GM10266 (cell line): ENCODE measurements around the gene CTDP1.
"Not testable (repeated sequence)": the region's sequence is repeated elsewhere in the genome, so short reads cannot be mapped to it uniquely, and the experiment has no call there.

Source experiments
- DNase-seq: peaks from one replicate; pipeline ENCODE4 v3.0.0; 2012; ENCODE audit errors: extremely low spot score
- TF ChIP-seq, protein P1 (sequence below): IDR thresholded peaks from 2 replicates; pipeline ENCODE4 v1.5.1; 2012; ENCODE audit warnings: mild to moderate bottlenecking, low read depth; ENCODE audit not compliant: control insufficient read depth, insufficient read depth; ENCODE audit errors: missing control alignments

Gene CTDP1

GRCh38 chr18:79739440-79739778 is 59.8 kb downstream of the CTDP1 start:
- no peak for DNase-seq
- TF ChIP-seq, protein P1, sequence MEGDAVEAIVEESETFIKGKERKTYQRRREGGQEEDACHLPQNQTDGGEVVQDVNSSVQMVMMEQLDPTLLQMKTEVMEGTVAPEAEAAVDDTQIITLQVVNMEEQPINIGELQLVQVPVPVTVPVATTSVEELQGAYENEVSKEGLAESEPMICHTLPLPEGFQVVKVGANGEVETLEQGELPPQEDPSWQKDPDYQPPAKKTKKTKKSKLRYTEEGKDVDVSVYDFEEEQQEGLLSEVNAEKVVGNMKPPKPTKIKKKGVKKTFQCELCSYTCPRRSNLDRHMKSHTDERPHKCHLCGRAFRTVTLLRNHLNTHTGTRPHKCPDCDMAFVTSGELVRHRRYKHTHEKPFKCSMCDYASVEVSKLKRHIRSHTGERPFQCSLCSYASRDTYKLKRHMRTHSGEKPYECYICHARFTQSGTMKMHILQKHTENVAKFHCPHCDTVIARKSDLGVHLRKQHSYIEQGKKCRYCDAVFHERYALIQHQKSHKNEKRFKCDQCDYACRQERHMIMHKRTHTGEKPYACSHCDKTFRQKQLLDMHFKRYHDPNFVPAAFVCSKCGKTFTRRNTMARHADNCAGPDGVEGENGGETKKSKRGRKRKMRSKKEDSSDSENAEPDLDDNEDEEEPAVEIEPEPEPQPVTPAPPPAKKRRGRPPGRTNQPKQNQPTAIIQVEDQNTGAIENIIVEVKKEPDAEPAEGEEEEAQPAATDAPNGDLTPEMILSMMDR = no peak

DNA sequence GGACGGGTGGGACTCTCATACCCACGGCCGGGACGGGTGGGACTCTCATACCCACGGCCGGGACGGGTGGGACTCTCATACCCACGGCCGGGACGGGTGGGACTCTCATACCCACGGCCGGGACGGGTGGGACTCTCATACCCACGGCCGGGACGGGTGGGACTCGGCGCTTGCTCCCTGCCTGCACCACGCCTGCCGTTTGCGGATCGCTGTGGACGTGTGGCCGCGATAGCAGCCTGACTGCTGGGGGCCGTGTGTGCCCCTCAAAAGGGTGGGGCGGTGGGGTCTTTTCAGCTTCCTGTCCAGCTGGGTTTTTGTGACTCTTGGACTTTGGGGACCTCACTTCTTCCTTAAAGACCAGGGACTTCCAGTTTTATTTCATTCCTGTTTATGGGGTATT is 60.4 kb downstream of the CTDP1 start:
- not testable (repeated sequence) for DNase-seq

DNA sequence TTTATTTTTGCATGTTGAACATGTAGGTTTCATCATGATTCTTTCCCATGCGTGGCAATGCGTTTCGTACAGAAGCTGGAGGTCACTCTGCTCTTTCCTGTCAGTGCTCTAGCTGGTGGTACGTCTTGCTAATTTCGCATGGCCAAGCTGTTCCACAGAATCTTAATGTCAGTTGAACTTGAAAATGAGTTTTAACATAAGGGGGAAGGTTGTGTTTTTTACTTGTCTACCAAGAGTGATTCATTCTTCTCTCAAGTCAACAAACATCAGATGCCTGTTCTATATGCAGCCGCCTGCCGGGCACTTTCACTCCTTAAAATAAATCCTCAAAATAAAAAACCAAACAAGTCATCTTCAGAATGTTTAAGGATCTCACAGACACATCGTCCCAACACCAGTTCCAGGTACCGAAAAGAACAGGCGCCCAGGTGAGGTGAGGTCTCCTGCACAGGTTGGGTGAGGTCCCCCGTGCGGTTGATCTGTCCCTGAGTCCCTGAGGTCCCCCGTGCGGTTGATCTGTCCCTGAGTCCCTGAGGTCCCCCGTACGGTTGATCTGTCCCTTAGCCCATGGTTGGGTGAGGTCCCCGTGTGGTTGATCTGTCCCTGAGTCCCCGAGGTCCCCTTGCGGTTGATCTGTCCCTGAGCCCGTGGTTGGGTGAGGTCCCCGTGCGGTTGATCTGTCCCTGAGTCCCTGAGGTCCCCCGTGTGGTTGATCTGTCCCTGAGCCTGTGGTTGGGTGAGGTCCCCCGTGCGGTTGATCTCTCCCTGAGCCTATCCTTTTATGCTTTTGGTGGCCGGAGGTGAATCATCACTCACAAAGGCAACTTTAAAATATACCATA is 61.1 kb downstream of the CTDP1 start:
- TF ChIP-seq, protein P1 = no peak
- DNase-seq = no peak

GRCh38 chr18:79741362-79741700 is 61.7 kb downstream of the CTDP1 start:
- no peak for DNase-seq
- TF ChIP-seq, protein P1 = no peak

DNA sequence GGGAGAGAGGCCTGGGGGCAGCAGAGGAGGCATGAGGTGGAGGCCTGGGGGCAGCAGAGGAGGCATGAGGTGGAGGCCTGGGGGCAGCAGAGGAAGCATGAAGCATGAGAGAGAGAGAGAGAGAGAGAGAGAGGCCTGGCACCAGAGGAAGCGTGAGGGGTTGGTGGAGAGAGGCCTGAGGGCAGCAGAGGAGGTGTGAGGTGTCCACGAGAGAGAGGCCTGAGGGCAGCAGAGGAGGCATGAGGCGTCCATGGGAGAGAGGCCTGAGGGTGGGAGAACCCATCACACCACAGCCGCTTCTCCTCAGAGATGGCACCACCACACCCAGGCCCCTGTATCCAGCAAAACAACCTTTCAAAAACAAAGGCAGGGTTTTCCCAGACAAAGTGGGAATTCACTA is 62.5 kb downstream of the CTDP1 start:
- DNase-seq = no peak
- TF ChIP-seq, protein P1 = no peak

DNA sequence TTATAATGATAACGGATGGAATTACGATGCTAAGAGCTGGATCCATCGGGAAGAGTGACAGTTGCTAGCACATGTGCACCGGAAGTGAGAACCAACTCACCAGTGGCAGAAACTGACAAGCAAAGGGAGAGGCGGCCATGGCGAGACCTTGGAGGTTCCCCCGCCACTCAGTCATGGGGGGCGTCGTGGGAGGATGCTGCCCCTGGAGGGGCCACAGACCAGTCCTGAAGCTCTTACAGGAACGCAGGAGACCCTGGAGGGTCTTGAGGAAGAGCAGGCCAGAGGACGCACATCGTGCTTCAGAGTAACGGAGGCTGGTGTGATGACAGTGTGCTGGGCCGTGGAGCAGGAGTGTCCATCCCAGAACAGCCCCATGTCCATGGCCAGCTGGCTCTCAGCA is 65.0 kb downstream of the CTDP1 start:
- TF ChIP-seq, protein P1 = no peak
- no peak for DNase-seq

DNA sequence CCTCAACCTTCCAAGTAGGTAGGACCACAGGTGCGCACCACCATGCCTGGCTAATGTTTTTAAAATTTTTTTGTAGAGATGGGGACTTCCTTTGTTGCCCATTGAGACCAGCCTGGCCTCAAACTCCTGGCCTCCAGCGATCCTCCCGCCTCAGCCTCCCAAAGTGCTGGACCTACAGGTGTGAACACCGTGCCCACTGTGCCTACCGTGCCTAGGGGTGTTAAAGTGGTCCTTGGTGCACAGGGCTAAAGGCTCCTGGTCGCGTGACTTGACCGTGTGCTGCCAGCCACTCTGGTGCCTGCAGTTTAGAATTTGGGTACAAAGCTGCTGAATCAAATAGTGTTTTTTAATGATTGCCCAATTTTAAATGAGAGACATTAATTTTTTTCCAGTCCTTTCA is 67.1 kb downstream of the CTDP1 start:
- TF ChIP-seq, protein P1 = no peak
- DNase-seq = no peak
